A549 (cell line): Measurements from ENCODE around the gene TRIP6.

Source experiments
- CEBPB ChIP-seq, 2 experiments: fragments of >200 bp in 1 of 2; sonication (Bioruptor Twin) in 1 of 2; formaldehyde crosslinking in 1 of 2; IDR thresholded peaks; 2 replicates each; pipeline ENCODE4 v1.6.1; 2012 to 2016
- EP300 ChIP-seq, 2 experiments: fragments of >200 bp; sonication (Bioruptor Twin); formaldehyde crosslinking; IDR thresholded peaks; 2 replicates in 1 of 2; 3 replicates in 1 of 2; pipeline ENCODE4 v1.6.1; 2016 to 2017
- JUNB ChIP-seq: fragments of >200 bp; sonication (Bioruptor Twin); formaldehyde crosslinking; IDR thresholded peaks from 2 replicates; pipeline ENCODE4 v1.6.1; 2016
- KDM1A ChIP-seq: fragments of 200-600 bp; sonication (generic); IDR thresholded peaks from 2 replicates; pipeline ENCODE4 v1.6.1; 2016; ENCODE audit warnings: low read depth, mild to moderate bottlenecking
- MAZ ChIP-seq: fragments of 150-350 bp; IDR thresholded peaks from 2 replicates; pipeline ENCODE4 v1.6.1; 2014; ENCODE audit warnings: antibody characterized with exemption, low read depth, low read length, borderline replicate concordance
- MYC ChIP-seq: IDR thresholded peaks from 2 replicates; pipeline ENCODE4 v1.6.1; 2012; ENCODE audit warnings: mild to moderate bottlenecking, inconsistent platforms, low read length, improper control_type of control experiment, borderline replicate concordance
- POLR2A ChIP-seq: IDR thresholded peaks from 2 replicates; pipeline ENCODE4 v1.6.1; 2012; ENCODE audit warnings: mild to moderate bottlenecking, low read length
- RAD21 ChIP-seq, 2 experiments: fragments of >200 bp in 1 of 2; sonication (Bioruptor Twin) in 1 of 2; formaldehyde crosslinking in 1 of 2; IDR thresholded peaks in 1 of 2; conservative IDR thresholded peaks in 1 of 2; 2 replicates in 1 of 2; 3 replicates in 1 of 2; pipeline ENCODE4 v1.6.1; 2012 to 2018; ENCODE audit warnings: inconsistent platforms in 1 of 2
- RFX5 ChIP-seq: fragments of 450-650 bp; IDR thresholded peaks from 2 replicates; pipeline ENCODE4 v1.7.1; 2014; ENCODE audit warnings: antibody characterized with exemption, mild to moderate bottlenecking, moderate library complexity
- TP53 ChIP-seq: fragments of 250-450 bp; sonication (Bioruptor Pico); IDR thresholded peaks from 2 replicates; pipeline ENCODE4 v1.5.0; 2021; ENCODE audit warnings: mild to moderate bottlenecking, moderate library complexity
- TF ChIP-seq, protein P1 (sequence below): fragments of >200 bp; sonication (Bioruptor Twin); formaldehyde crosslinking; IDR thresholded peaks from 3 replicates; pipeline ENCODE4 v1.5.1; 2016

DNA sequence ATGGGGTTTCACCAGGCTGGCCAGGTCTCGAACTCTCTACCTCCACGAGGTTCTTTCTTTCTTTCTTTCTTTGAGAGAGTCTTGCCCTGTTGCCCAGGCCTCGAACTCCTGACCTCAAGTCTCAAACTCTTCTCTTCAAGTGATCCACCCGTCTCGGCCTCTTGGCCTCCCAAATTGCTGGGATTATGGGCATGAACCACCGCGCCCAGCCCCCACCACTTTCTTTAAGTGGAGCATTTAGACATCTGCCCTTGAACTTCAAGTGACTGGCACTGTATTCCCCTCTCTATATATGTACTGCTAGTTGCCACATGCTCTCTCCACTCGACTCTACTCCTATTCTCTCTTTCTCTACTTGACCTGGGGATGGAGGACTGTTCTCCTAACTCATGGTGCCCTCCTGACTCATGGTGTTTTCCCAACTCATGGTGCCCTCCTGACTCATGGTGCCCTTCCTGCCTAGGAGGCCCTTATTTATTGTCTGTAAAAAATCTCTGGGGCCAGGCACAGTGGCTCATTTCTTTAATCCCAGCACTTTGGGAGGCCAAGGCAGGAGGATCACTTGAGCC, 47.8 kb downstream of the TRIP6 start:
- TF ChIP-seq, protein P1, sequence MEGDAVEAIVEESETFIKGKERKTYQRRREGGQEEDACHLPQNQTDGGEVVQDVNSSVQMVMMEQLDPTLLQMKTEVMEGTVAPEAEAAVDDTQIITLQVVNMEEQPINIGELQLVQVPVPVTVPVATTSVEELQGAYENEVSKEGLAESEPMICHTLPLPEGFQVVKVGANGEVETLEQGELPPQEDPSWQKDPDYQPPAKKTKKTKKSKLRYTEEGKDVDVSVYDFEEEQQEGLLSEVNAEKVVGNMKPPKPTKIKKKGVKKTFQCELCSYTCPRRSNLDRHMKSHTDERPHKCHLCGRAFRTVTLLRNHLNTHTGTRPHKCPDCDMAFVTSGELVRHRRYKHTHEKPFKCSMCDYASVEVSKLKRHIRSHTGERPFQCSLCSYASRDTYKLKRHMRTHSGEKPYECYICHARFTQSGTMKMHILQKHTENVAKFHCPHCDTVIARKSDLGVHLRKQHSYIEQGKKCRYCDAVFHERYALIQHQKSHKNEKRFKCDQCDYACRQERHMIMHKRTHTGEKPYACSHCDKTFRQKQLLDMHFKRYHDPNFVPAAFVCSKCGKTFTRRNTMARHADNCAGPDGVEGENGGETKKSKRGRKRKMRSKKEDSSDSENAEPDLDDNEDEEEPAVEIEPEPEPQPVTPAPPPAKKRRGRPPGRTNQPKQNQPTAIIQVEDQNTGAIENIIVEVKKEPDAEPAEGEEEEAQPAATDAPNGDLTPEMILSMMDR: no peak
- TF ChIP-seq RAD21 (conservative IDR thresholded peaks at IDR 0.05 in 1 of 2, IDR thresholded peaks at IDR 0.05 in 1 of 2) (no peak), MAZ (no peak), RFX5 (no peak), TP53 (CRISPR knock-in tag) (no peak), KDM1A (no peak), POLR2A (no peak), JUNB (no peak), CEBPB (IDR thresholded peaks at IDR 0.05) (no peak), EP300 (IDR thresholded peaks at IDR 0.05) (no peak), MYC (no peak)
